HG03095 (cell line): ENCODE results near the gene SH3RF2.
A peak's percentile ranks its signal among the peaks of the same experiment; 100 is the strongest.

Experiments used
- ATAC-seq: cut with Tn5 transposase; IDR thresholded peaks from one replicate; pipeline ENCODE4 v1.9.1; 2021; ENCODE audit warnings: moderate library complexity; ENCODE audit not compliant: unreplicated experiment

SH3RF2 gene

DNA sequence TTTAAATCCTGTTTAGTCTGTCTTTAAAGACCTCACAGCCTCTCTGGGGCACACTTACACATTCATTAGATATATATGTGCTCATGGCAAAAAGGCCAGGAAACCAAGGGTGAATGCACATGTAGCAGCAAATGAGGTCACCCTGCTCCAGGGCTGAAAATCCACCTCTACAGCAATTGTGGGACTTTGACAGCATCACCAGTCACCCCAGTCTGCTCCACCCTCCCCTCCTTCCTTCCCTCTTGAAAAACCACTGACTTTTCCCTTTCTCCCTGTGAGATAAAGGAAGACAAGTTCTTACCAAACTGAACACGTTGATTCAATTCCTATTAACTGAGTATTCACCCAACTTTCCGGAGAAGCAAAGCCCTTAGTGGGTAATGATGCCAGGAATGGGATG is 15.2 kb upstream of the SH3RF2 start:
- ATAC-seq, result no peak

DNA sequence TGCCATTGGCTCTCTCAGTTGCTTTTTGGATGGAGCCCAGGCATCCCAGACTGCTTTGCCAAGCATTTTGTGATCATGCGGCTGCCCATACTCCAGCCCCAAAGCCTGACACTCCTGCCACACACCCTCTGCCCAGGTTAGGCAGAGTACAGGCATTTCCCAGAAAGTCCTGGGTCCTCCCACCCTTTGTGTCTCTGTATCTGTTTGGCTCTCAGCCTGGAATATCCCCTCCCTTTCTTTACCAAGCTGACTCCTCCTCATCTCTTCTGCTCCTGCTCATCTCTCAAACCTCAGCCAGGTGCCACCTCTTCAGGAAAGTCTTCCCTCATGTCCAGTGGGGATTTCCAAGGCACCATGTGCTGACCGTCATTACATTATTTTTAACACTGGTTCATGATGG is 14.3 kb upstream of the SH3RF2 start:
- no peak for ATAC-seq

DNA sequence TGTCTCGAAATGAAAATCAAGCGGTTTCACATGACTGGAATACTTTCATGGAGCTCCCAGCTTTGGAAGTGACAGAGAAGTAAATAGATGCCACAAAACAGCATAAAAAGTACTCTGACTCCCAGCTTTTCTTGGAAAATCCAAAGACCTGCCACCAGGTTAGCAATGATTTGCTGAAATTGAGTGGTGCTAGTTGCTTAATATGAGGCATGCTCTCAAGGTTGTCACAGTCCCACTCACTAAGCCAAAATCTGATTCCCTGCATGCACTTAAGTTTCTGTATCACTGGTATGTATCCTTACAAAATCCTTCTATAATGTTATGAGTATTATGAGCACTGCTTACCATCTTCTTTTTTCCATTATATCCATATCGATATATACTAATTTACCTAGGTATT is 13.0 kb upstream of the SH3RF2 start:
- ATAC-seq, result no peak

DNA sequence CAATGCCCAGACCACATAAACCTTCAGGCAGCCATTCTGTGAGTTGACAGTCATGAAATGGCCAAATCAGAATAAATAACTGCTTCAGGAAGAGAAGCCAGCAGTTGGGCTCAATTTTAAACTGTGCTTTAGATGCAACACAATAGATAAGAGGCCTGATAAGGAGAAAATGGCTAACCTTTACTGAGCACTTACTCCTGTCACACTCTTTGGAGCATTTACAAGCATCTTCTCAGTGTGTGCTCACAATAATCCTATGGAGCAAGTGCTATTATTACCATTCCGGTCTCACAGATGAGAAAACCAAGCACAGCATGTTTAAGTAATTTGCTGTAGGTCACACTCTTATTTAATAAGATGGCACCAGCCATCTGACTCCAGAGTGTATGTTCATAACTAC is 11.5 kb upstream of the SH3RF2 start:
- ATAC-seq, result no peak

DNA sequence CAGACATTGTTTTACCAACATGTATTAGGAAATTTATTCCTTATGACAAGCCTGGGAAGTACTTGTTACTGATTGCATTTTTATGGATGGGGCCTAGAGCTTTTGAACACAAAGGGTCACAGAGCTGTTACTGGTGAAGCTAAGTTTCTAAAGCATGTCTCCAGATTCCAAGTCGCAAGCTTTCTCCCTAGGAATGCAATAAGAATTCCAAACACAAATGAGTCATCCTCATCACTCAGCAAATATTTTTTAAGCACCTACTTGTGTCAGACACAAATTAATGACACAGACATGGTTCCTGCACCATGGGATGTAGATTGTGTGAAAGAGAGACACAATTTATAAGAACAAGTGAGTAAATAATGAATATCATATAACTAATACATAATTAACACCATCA is 11.0 kb upstream of the SH3RF2 start:
- no peak for ATAC-seq

DNA sequence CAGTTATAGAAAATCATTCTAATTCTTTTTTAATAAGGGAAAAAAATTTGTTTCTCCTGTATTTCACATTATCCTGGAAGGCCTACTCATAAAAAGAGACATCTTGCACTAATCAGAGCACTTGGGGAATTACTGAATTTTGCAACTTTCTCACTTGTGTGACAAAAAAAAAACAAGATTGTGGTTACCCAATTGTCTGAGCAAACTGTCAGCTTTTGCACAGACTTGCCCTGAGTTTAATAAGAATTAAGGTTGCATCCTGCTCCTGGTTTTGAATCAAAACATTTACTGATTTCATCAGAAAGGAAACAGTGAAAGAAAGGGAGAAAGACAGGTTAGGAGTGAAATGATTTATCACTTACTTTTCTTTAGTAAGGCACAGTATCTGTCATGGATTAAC is 10.6 kb upstream of the SH3RF2 start:
- no peak for ATAC-seq

DNA sequence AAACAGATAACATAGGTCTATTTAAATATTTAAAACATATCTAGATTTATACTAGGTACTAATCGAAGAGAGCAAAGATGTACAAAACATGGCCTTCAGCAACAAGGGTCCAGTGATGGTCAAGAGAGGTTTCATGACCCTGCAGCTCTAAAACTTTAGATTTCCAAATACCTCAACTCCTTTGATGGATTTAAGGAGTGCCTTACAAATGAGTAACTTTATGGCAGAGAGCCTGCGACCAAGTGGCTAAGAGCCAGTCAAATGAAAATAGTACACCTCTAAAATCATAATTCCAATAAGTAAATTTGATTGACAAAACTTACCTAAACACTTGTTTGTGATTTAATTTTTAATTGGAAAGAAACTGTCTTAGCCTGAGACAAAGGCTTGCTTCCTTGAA is 4.7 kb upstream of the SH3RF2 start:
- no peak for ATAC-seq

DNA sequence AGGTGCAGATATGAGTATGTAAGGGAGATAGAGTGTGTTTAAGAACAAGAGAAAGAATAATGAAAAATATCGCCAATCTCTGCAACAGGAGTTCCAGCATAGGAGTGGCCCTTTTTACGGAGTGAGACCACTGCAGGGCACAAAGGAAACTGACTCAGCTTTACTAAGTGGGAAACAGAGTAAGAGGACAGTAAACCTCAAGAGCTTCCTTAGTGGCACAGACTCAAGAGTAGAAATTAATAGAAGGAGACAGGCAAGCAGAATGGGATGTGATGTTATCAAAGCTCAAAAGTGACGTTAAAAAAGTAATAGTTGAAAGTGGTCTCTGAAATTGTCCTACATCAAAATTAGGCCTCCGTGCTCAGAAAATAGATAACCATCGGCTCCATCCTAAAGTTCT is 2.1 kb upstream of the SH3RF2 start:
- ATAC-seq, result no peak

DNA sequence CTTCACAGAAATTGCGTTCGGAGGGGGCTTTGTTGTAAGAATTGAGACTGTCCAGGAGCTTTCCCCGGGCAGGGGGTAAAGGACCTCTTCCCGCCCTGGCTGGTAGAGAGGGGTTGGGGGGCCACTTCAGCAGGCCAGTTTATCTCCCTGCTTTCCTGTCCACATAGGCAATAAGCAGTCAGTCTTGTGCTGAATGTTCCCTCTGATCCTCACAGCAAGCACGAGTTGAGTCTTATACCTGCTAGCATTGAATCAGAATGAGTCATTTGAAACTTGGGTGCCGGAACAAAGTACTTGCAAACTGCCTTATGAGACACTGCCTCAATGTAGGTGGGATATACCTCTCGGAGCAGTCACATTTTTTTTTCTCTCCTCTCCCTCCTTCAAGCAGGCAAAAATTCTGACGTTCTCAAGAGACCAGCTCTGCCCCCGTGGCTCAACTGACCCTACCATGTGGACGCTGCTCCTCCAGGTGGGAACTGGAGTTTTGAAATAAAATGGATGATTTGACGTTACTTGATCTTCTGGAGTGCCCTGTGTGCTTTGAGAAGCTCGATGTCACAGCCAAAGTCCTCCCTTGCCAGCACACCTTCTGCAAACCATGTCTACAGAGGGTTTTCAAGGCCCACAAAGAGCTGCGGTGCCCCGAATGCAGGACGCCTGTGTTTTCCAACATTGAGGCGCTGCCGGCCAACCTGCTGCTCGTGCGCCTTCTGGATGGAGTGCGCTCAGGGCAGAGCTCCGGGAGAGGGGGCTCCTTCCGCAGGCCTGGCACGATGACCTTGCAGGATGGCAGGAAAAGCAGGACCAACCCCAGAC is 1.3 kb downstream of the SH3RF2 start:
- peak; percentile 54 for ATAC-seq

DNA sequence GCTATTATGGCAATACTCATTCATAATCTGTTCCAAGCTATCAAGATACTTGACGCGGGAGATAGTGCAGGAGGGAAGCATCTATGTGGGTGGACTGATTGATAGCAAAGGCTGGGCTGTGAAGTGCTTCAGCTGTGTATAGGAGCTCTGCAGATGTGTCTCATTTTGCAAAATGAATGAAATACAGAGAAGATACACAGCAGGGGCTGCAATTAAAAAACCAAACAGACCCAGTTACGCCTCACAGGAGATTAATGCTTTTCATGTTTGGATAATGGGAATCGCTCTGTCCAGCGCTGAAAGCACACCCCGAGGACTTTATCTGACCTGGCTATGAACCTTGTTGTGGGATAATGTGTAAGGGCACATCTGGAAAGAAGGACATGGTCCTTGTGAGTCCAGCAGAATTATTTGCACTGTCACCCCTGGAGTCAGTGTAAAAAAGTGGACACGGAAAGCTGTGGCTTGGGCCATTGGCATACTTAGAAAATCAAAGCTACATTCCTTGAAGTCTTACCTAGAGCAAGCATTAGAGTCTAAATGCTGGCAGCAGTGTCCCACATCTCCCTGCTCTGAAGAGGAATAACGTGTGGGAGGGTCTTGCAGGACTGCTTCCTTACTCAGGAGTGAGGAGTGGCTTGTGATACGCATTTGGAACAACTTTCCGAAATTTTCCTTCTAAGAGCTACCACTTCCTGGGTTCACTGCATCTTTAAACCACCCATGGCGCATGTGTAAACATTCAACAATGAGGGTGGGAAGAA is 2.6 kb downstream of the SH3RF2 start:
- ATAC-seq, result no peak

DNA sequence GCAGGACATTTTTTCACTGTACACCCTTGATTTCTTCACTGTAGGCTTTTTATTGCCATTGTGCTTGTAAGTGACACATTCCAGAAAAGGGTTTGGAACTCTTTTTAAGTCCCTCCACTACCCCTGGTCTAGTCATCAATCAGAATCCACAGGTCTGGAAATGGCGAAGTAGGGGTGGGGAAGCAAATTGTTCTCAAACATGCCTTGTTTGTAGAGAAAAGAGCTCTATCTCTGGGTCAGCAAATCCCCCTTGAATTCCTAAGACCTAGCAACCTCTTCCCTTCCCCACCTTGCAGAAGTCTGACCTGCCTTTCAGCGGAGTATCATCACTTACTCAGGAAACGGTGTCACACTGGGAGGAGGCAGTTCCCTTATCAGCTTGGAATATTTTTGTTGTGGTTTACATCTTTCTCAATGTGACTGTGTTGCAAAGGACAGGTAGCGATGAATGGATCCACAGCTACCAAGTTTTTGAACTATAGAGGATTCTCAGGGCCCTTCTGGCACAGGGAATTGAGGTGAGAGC is 3.2 kb downstream of the SH3RF2 start:
- ATAC-seq, result no peak

DNA sequence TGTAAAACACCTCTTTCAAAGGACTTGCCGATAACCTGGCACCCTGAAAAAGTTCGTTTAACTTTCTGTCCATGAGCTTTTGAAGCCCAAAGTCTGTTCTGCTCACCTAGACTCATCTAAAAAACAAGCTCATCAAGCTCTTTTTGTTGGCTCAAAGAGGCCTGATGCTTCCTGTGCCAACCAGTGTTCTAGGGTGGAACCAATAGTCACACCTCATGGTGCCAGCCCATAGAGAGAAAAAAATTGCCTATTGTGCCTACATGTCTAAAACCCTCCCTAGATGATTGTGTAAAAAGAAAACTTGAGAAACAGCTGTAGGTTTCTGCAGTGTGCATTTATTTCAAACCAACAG is 4.7 kb downstream of the SH3RF2 start:
- no peak for ATAC-seq

DNA sequence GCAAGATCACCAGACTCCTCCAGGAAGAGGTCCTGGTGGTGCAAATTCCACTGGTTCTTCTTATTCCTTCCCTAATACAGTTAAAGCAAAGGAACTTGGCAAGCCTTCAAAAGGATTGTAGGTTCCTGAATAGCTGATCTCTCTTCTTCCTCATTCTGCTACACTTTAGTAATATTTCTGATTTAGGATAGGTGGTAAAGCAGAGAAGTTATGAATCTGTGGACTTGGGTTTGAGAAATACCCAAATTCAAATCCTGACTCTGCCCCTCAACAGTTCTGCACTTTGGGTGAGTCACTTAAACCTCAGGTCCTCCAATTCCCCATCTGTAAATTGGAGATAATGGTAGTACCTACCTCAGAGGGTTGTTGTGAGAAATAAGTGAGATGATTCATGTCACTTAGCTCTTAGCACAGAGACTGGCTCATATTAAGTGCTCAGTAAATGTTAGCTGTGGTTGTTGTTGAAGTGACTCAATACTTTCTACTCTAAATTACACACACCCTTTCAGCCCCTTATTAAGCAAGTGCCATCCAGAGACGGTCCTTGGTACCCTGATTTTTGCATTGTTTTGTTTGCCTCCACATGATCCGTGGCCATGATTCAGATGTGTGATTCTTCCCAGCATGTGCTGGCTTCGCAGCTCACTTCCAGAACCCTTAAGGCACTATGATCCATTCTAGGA is 5.2 kb downstream of the SH3RF2 start:
- no peak for ATAC-seq

DNA sequence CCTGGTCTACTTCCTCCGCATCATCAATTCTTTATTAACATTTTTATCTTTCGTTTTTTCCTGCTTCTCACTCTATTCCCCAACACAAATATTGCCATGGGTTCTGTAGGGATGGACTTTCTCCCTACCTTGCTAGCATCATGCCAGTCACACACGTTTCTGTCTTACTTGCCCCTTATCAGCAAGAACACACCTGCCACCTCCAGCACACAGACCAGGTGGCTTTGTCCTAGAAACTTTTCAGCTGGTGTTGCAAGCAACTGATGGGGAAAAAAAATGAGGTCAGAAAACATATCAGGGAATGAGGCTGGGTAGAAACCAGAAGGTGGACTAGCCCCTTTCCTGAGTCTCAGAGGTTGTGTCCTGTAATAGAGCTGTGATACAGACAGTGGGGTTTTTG is 5.8 kb downstream of the SH3RF2 start:
- no peak for ATAC-seq

DNA sequence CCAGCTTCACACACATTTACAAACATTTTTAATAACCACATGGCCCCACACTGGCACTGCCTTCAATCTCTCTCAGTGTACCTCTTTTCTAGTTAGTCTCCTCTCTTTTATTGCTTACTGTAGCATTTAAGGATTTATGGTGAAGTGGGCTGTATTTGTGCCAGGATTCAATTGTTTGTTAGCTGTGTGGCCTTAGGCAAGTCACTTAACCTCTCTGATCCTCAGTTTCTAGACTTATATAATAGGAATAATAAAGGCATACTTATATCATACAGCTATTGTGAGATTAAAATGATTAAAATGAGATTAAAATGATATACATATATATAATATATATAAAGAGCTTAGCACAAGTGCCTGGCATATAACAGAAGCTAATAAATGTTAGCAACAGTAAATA is 6.4 kb downstream of the SH3RF2 start:
- ATAC-seq, result no peak

DNA sequence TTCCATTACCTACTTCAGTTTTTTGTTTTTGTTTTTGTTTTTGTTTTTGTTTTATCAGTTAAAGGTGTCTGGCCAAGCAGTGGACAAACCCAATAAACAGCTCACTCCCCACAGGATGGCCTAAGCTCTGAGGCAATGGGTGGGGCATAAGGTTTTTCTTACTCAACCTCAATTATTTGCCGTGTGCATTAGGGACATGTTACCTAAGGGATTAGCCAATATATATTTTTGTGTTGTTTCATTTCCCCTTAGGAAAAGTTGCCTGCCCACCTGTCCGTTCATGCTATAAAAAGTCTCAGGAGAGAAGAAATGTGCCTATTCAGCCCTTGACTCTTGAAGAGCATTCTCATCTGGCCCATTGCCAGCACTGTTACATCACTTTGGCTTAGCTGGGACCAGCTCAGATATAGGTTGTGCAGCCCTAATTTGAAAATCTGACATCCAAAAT is 7.3 kb downstream of the SH3RF2 start:
- no peak for ATAC-seq

DNA sequence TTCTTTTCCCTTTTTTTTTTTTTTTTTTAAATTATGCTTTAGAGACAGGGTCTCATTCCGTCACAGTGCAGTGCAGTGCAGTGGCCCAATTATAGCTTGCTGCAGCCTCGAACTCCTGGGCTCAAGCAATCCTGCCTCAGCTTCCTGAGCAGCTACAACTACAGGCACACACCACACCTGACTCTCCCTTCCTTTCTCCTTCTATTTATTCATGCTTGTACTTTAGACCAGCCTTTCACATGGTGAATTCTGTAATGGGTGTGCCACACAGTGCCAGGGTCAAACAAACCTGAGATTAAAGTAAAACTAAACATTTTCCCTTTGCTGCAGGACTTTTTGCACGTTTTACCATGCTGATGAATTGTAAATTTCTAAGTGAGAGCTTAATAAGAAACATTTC is 8.0 kb downstream of the SH3RF2 start:
- no peak for ATAC-seq

DNA sequence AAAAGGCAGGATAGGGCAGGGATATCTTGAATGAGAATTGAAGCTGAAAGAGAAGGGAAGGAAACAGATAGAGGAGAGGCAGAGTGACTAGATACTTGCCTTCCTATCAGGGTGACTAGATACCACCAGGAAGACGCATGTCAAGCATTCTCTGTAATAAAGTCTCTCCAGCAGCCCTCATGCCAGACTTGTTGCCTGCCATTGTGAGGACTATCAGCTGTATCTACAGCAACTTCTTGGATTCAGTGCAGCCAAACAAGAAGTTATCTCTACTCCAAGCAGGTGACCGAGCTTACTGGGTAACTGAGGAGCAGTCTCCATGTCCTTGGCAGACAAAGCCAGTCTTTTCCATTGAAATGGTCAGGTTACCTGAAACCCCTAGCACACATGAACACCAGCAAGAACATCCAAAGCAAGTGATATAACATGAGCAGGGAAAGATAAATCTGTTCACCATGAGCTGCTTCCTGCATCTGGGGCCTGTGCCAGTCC is 9.3 kb downstream of the SH3RF2 start:
- no peak for ATAC-seq

DNA sequence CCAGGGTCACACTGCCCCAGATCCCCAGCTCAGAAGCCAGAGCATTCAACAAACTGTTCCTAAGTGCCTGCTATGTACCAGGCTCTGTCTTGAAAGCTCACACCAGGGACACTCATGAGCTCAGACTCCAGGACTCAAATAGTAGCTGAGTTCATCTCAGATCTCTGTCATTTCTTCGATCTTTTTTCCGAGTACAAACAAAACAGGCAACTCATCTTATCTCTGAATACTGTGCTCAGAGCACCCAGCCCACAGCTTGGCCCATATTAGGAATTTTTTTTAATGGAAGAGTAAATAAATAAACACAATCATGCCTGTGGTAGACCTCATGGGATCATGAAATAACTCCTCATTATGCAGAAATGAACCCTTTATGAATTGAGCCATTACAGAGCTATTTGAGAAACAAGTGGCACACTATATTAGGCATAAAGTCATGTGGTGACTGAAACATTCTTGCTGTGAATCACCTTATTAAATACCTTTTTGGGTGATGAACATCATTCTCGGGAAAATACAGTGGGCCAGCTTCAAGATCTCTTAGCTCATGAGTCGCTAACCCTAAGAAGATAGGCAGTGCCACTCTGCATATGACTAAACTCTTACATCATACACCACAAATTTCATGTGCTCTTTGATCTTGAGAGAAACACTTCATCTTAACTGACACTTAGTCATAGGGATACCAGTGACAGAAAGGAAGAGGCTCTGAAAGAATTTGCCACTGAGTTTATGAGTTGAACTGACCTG is 9.9 kb downstream of the SH3RF2 start:
- ATAC-seq, result peak; percentile 69

DNA sequence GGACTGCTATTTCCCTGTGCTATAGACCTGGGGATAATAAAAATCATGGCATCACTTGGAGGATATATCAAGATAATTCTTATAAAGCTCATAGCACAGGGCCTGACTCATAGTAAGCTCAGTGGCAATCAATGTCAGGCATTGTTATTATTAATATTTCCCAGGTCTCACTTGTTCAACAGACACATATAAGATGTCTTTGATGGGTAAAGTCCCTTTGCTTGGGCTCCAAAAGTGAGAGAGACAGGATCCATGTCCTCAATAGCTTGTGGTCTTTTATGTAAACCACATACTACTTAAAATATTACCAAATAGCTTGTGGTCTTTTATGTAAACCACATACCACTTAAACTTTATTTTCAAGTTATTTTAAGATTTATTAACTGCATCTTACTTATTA is 11.2 kb downstream of the SH3RF2 start:
- no peak for ATAC-seq

DNA sequence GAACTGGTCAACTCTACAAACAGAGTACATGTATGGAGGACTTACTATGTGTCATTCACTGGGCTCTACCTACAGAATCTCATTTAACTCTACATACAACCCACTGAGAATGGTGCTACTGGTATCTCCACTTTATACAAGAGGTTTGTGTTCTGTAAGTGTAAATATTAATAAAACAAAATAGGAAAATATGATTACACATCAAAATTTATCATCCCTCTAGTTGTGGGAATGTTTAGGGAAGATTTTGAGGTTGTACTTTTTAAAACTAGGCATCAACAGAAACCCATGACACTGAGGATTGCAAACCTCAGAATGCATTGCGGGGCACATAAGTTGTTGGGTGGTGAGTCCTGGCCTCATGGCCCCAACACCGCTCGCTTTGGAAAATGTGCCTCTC is 11.7 kb downstream of the SH3RF2 start:
- no peak for ATAC-seq
